ENCODE results near the gene TXNRD1.

GRCh38 chr12:104321949-104322348 lies 106.4 kb downstream of the TXNRD1 start:
- TF ChIP-seq CTCF (IDR thresholded peaks at IDR 0.05): no peak
- TF ChIP-seq POLR2A (IDR thresholded peaks at IDR 0.05): no peak
